GM19351 (cell line): Measurements from ENCODE around the gene RPN1.
"Not testable (repeated sequence)": the region's sequence is repeated elsewhere in the genome, so short reads cannot be mapped to it uniquely, and the experiment has no call there.

Source experiments
- ATAC-seq: cut with Tn5 transposase; IDR thresholded peaks from one replicate; pipeline ENCODE4 v1.9.1; 2021; ENCODE audit warnings: mild to moderate bottlenecking, moderate library complexity; ENCODE audit not compliant: unreplicated experiment

The RPN1 gene

DNA sequence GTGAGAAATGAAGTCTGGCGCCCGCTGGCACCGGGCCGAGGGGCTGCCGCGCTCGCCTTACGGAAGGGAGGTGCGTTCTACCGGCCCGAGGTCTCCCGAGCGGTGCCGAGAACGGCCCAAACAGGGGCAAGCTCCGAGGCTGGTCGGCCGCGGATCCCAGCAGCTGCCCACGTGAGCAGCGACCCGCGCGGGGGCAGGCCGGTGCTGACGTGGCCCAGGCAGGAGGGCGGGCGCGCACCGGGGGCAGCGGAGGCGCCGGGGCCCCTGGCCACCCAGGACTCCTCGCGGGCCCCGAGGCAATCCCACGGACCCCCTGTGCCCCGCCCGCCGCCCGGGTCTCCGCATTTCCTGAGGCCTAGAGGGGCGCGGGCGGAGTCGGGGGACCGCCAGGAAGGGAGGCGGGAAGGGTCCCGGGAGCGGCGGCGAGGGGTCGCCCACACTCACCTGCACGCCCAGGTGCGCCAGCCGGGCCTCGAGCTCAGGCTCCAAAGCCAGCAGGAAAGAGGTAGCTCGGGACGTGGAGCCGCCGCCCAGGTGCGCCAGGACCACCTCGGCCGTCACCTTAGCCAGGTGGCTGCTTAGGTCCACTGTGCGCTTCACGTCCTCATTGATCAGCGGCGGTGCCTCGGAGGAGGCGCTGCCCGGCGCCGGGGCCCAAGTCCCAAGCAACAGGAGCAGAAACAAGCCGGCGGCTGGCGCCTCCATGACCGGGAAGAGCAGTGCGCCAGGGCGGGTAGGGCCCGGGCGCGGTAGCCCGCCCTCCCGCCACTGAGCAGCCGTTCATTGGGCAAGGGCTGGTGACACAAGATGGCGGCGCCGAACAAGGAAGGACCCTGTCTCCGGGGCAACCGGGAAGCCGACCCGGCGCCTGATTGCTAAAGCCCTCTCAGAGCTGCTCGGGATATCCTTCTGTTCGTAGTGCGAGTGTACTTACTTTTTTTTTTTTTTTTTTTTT, at the start of gene RPN1:
RPN1 (minus strand) TSS at position 723 of the 955 bp plus-strand sequence; CDS start at position 705, 18 bp downstream.
- ATAC-seq: peak; percentile 93

DNA sequence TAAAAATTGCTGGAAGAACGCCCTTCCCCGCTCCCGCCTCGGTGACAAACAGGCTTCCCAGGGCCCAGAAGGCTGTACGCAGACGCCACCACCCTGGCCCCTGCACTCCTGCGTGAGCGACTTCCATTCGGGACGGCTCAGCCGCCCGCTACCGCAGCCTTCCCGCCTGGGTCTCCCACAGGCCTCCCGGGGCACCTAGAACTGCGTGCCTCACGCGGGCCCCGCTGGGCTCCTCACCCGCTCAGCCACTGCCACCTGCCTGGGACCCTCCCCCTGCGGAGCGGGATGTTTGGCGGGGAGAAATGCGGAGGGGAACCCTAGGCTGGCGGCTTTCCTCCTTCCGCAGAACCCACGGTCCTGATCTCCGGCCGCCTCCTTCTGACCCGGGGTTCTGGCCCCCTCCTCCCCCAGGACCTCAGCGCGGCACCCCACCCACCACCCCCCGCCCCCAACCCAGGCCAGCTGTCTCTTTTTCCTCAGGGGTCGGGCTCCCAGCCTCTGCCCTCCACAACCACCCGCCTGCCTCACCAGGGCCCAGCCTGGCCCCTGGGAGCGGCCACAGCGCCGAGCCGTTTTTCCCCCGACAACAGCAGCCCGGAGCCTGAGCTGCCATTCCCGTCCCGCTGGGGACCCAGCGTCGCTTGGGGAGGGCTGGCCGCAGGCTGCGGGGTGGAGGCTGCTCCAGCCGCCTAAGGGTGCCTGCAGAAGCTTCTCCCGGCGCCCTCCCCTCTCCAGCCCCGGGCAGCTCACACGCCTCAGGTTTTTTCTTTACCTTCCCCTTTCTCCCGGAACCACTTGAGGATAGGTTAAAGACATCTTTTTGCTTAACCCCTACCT, 47.8 kb upstream of the RPN1 start:
- ATAC-seq: no peak

DNA sequence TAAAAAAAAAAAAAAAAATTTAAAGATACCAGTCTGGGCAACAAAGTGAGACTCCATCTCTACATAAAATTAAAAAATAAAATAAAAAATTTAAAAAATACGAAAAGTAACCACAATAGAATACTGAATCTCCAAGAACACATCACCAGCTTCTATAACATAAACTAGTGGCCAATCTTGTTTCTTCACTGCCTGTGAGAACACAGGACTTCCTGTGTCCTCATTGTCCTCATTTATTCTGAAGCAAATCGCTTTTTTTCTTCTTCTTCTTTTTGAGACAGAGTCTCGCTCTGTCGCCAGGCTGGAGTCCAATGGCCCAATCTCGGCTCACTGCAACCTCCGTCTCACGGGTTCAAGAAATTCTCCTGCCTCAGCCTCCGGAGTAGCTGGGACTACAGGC, 46.7 kb upstream of the RPN1 start:
- ATAC-seq: no peak

DNA sequence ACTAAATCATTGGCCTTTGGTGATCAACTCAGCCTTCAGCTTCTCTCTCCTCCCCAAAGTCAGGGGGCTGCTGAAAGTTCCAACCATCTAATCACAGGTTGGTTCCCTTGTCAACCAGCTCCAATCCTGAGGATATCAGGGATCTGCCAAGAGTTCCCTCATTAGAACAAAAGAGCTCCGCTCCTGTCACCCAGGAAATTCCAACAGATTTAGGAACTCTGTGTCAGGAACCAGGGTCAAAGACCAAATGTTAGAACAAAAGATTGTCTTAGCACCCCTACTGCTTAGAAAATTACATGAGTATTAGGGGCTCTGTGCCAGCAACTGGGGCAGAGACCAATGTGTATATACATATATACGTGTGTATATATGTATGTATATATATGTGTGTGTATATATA, 43.1 kb upstream of the RPN1 start:
- no peak for ATAC-seq

DNA sequence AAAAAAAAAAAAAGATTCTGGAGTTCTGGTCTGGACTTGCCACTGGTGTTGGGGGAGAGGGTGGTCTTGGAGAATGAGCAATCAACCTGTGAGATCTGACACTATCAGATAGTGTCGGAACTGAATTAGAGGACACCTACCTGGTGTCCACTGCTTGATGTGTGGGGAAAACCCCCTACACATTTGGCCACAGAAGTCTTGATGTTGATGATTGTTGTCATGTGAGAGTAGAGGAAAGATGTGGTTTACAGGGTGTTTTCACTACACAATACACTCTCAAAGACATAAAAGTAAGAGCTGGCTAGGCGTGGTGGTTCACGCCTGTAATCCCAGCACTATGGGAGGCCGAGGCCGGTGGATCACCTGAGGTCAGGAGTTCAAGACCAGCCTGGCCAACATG, 38.4 kb upstream of the RPN1 start:
- no peak for ATAC-seq

DNA sequence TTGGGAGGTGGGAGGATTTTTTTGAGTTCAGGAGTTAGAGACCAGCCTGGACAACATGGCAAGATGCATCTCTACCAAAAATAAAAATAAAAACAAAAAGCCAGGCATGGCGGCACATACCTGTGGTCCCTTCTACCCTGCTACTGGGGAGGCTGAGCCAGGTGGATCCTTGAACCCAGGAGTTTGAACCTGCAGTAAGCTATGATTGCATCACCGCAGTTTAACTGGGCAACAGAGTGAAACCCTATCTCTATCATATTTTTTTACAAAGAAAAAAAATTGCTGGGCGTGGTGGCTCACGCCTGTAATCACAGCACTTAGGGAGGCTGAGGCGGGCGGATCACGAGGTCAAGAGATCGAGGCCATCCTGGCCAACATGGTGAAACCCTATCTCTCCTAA, 35.8 kb upstream of the RPN1 start:
- no peak for ATAC-seq

DNA sequence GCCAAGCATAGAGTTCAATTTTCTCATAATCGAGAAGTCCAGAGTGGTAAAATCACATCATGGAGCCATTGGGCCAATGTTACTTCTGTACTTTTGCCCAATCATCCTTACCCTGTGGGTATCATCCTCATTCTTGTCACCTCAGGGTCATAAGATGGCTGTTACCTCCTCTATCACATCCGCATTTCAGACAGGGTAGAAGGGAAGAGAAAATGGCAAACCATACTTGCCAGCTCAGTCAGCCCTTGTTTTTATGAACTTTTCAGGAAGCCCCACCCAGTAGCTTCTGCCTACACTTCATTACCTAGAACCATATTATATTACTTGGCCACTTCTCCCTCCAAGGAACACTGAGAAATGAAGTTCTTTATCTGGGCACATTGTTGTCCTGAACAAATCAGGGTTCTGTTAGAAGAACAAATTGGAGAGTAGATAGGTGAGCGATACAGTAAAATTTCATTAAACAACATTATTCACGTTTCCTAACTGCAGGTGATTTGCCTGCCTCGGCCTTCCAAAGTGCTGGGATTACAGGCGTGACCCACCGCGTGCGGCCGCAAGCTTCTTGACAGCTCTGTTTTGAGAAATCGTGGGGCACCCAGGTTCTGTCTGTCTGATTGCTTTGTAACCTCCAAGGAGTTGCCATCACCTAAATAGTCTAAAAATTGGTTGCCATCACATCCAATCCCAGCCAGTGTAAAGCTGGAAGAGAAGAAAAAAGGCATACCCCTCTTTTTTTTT, 34.5 kb upstream of the RPN1 start:
- ATAC-seq: no peak

DNA sequence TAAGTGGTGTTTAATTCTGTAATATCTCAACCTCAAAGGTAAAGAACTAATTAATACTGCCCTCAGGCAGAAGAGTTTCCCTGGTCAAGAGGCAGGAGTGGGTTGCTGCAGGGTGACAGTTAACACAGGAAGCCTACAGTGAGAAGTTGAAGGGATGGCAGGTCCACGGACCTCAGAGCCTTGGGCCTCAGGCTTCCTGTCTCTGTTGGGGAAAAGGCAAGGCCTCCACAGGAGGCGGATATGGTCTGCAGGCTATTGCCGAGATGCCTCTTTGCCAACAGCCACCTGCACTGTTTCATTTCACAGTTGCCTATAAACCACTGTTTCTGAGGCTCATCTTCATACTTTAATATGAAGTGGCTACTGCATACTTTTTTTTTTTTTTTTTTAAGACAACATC, 33.3 kb upstream of the RPN1 start:
- no peak for ATAC-seq

DNA sequence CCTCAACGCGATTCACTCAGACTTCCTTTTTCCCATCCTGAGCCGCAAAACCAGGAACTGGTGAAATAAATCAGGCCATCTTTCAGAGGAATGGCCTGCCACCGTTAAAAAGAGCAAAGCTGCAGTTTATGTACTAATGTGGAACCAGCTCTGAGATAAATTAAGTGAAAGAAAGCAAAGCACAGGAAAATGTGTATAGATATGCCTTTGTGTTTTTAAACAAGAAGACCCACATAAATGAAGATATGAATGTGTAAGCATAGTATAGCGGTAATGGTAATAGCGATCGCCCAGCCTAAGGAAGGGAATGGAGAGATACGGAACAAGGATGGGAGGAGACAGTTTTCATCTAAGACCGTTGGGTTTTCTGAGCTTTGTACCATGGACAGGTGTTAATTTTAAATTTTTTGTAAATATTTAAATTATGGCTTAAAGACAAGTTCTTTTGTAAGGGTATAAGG, 30.8 kb upstream of the RPN1 start:
- ATAC-seq: no peak

DNA sequence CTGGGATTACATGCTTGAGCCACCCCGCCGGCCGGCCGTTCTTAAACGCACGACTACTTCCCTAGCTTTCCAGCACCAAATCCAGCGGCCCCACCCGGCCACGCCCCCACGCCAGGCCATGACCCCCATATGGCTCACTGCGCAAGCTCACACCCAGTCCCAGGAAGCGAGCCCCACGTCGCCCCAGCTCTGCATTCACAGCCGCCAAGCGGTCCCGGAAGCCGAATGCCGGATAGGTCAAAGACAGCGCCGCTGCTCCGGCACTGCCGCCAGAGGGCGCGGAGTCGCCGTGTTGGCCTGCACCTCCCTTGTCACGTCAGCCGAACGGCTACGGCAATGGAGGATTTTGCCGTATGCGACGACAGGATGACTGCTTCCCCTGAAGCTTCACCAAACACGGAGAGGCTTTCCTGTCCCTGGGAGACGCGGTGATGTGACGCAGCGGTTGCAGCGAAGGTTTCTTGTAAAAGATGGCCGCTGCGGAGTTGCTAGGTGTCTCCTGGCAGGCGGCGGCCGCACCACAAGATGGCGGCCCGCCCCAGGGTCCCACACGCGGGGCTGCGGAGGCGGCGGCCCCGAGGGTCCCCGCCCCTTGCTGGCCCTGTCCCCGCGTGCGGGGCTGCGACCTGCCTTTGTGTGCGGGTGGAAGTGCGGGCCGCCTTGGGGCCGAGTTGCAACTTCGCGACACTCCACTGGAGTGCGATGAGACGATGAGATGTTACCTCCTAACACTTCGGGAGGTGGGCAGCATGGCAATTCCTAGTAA, 30.2 kb upstream of the RPN1 start:
- peak; percentile 96 for ATAC-seq

DNA sequence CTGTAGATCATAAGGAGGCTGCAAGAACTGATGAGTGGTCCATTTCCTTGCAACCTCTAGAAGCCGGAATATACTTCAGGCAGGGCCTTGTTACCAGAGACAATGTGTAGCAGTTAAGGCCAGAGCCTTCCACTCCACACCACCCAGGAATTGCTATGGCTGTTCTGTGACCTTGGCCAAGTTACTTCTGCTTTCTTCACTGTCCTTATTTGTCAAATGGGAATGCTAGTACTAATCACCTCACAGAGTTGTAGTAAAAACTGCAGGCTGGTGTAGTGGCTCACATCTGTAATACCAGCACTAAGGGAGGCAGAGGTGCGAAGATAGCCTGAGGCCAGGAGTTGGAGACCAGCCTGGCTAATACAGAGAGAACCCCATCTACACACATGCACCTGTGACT, 28.7 kb upstream of the RPN1 start:
- no peak for ATAC-seq

DNA sequence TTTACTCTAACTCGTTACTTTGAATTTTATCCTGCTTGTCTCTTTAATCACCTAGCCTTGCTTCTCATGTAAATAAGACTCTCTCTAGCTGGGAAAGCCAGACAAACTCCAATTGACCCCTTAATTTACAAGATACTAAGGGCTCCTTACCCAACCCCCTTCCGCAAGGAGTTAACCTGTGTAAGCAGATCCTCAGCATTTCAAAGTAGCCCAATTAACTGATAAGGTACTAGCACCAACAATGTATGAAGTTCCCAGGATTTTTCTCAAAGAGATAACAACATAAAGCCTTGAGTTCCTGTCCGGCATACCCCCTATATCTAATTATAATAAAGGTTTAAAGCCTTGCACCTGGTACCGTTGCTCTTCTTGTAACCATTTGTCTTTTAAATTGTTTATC, 25.2 kb upstream of the RPN1 start:
- not testable (repeated sequence) for ATAC-seq

DNA sequence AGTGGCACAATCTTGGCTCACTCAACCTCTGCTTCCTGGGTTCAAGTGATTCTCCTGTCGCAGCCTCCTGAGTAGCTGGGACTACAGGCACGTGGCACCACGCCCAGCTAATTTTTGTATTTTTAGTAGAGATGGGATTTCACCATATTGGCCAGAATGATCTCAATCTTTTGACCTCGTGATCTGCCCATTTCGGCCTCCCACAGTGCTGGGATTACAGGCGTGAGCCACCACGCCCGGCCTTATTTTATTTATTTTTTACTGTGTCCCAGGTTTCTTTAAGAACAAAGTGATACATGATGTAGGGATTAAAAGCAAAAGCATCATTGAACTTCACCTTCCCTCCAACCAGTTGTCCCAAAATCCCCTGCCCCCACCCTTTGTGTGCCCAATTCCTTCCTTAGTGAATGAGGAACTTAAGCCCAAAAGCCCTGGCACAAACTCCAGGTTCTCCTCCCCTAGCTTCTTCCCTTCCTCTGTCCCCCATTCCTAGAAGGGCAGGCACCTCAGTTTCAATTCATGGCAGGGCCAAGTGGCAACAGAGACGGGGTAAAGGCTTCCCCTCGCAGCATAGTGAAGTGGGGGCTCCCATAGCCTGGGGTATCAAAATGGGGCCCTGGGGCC, 23.7 kb upstream of the RPN1 start:
- no peak for ATAC-seq

DNA sequence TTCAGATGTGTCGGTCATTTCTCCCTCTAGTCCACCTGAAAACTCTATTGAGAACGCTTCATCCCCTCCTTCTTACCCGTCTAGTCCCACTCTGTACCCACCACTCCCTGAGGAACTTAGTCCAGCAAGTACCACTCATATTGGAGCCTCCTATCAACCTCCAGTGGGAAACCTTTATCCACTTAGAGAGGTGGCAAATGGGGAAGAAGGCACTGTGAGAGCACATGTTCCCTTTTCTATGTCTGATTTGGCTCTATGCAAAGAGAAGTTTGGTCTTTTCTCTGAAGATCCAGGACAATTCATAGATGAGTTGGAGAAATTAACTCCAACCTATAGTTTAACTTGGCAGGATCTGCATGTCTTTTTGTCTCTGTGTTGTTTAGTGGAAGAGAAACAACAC, 17.0 kb upstream of the RPN1 start:
- ATAC-seq: no peak

DNA sequence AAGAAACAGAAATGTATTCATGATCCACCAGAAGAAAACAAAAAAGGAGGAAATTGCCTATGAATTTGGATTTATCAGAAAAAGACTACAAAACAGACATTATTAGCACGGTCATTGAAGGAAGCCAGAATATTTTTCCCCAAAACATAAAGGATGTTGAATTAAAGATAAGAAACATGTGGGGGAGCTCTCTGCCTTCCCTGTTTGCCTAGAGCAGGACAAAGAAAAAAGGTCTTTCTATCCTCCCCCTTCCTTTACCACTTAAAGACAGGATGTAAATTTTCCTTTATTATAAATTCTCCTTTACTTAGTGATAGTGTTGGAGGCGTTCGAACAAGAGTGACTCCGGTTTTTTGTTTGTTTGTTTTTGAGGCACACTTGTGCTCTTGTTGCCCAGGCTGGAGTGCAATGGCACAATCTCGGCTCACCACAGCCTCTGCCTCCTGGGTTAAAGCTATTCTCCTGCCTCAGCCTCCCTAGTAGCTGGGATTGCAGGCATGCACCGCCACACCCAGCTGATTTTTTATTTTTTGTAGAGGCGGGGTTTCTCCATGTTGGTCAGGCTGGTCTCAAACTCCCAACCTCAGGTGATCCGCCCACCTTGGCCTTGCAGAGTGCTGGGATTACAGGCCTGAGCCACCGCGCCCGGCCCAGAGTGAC, 14.9 kb upstream of the RPN1 start:
- ATAC-seq: no peak

DNA sequence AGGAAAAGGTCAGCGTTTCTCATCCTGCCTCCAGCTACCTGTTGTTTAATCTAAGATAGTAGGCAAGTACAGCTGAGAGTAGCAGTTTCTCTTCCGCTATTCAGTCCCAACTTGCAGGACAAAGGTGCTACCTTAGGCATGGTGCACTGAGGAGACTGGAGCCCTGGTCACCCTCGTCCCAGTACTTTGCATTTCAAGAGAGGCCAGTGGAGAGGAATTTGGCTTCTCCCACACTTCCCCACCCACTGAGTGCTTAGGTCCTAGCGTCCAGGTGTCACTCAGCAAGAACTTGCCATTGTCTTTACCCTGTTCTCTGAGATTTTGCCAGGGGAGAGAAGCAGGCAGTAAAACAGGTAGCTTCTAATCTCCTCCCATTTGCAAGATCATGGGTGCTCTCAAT, 12.5 kb upstream of the RPN1 start:
- ATAC-seq: no peak

DNA sequence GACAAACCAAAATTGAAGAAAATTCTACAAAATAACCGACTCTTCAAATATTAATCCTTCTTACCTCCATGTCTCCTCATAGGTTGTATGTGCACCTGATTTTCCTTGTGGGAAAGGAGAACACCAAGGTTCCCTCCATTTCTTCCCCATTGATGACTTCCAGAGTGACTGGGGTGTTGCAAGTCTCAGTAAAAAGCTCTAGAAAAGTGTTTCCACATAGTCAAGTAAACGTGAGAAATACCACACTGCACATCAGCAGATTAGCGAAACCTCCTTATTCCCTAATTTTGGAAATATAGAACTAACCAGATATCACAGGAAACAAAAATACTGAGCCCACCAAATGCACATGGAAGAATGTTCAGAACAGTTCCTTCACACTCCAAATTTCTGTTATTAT, 4.9 kb upstream of the RPN1 start:
- ATAC-seq: no peak

DNA sequence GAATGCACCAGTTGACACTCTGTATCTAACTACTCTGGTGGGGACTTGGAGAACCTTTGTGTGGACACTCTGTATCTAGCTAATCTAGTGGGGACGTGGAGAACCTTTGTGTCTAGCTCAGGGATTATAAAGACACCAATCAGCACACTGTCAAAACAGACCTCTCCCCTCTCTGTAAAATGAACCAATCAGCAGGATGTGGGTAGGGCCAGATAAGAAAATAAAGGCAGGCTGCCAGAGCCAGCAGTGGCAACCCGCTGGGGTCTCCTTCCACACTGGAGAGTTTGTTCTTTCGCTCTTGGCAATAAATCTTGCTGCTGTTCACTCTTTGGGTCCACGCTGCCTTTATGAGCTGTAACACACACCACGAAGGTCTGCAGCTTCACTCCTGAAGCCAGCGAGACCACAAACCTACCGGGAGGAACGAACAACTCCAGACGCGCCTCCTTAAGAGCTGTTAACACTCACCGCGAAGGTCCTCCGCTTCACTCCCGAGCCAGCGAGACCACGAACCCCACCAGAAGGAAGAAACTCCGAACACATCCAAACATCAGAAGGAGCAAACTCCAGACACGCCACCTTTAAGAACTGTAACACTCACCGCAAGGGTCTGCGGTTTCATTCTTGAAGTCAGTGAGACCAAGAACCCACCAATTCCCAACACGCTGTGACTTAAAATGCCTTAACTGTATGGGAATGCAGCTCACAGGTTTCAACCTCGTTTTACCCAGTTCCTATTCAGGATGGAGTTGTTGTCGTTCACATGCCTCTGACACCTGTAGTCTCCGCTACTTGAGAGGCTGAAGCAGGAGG, 3.6 kb upstream of the RPN1 start:
- ATAC-seq: not testable (repeated sequence)
